Astrocyte of the spinal cord (primary cell): ENCODE results near the gene PTPRH.
"Not testable (repeated sequence)": the region's sequence is repeated elsewhere in the genome, so short reads cannot be mapped to it uniquely, and the experiment has no call there.

Experiments
- DNase-seq: peaks from one replicate; pipeline ENCODE4 v3.0.0; 2011; ENCODE audit warnings: low read depth, low spot score
- H3K4me3 ChIP-seq: 2 replicates; pipeline ENCODE4 v1.5.1; 2011; ENCODE audit warnings: low read depth, mild to moderate bottlenecking, low read length, moderate library complexity
- CTCF ChIP-seq: IDR thresholded peaks from 2 replicates; pipeline ENCODE4 v1.5.1; 2012; ENCODE audit warnings: low read depth, mild to moderate bottlenecking, low read length, inconsistent platforms
- in situ Hi-C: cut with HindIII; loops from 2 replicates; pipeline ENCODE4 v1.10.0; 2017; ENCODE audit warnings: low sequenced_read_pairs

The PTPRH gene

DNA sequence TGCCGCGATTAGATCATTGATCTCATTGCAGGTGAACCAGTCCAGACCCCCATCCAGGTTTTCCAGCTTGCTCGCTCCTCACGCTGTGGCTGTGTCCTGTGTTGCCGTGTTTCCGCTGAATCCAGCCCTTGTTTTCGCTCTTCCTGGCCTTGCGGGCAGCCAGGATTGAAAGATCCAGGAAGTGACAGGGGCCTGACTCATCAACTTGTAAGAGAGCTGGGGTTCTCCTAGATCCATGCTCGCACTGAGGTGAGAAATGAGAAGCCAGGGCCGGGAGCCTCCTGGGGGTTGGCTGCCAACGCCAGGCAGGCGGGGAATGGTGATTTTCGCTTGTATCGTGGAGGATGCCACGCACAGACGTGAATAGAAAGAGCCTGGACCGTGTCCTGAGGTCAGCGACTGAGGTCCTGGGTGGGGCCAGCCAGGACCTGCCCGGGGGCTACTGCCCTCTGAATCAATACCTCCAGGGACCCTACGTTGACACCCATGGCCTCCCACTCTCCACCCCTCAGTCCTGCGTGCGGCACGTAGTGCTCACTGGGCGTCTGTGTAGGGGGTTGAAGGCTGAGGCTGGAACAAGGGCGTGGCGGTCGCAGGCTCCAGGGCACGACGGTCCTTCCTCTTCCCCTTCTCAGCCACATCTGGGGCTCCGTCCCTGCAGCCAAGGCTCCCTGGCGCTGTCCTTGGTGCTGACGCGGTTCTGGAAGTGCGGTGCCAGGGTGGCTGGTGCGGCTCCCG lies 7.3 kb upstream of the PTPRH start:
- DNase-seq, result peak; percentile 99
- in situ Hi-C loops, result no loop called here
- peak; percentile 12 for TF ChIP-seq CTCF
- H3K4me3 ChIP-seq, result peak overlapping the region; percentile 44

DNA sequence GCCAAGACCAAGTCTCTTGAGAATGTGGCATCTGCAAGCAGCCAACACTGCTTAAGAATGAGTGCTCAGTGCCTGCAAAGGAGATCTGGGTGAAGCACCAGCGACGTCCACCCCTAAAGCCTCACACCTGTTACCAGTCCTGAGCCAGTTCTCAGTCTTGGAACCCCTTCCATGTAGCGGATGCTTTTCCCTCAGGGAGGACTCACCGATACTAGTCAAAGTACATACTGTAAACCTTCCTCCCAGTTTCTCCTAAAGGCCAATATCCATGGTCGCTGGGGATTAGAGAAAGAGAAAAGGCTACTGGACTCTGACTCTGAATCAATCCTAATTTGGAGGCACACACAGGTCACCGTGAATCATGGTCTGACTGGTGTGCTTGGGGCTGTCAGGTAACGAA lies 4.2 kb upstream of the PTPRH start:
- in situ Hi-C loops, result no loop called here
- TF ChIP-seq CTCF, result no peak
- H3K4me3 ChIP-seq, result no peak overlapping the region
- DNase-seq, result no peak

GRCh38 chr19:55212447-55212846 lies 3.1 kb upstream of the PTPRH start:
- DNase-seq, result no peak
- peak; percentile 24 for TF ChIP-seq CTCF
- in situ Hi-C loops, result no loop called here
- H3K4me3 ChIP-seq, result no peak overlapping the region

- no peak overlapping the region for H3K4me3 ChIP-seq
- in situ Hi-C loops, result no loop called here
- no peak for TF ChIP-seq CTCF
- peak; percentile 92 for DNase-seq
Measured at GRCh38 chr19:55209693-55210472, 582 bp upstream of the PTPRH start.

- TF ChIP-seq CTCF, result no peak
- H3K4me3 ChIP-seq, result no peak overlapping the region
- in situ Hi-C loops, result no loop called here
- peak; percentile 87 for DNase-seq
Measured at GRCh38 chr19:55206664-55207500, 2.4 kb downstream of the PTPRH start.

DNA sequence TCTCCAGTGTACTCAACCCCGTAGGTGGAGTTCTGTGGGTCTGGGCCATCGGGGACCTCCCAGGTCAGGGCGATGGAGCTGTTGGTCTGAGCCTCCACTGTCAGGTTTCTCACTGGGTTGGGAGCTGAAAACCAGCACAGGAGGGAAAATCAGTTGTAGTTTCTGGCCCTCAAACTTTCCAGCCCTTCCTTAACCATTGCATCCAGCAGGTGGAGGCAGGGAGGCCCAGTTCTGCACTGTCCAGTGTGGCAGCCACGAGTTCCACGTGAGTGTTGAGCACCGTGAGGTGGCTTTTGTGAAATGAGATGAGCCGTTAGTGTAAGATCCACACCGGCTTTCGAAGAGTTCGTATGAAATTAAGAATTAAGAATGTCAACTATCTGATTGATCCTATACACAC lies 7.1 kb downstream of the PTPRH start:
- H3K4me3 ChIP-seq, in situ Hi-C loops, DNase-seq: not testable (repeated sequence)
- TF ChIP-seq CTCF, result peak; percentile 33
